GM18951 (cell line): ENCODE data around the gene PTPRJ.

Experiments
- POLR2A ChIP-seq: IDR thresholded peaks from 4 replicates; pipeline ENCODE4 v1.6.1; 2011; ENCODE audit warnings: mild to moderate bottlenecking; ENCODE audit not compliant: insufficient read length, insufficient read depth; ENCODE audit errors: extremely low read depth
- in situ Hi-C: fragments of 300-500 bp; cut with MboI; formaldehyde crosslinking; loops from one replicate; pipeline ENCODE4 v1.12.0; 2022; ENCODE audit warnings: low sequenced_read_pairs, mixed read lengths, inconsistent platforms; ENCODE audit not compliant: unreplicated experiment

PTPRJ gene

DNA sequence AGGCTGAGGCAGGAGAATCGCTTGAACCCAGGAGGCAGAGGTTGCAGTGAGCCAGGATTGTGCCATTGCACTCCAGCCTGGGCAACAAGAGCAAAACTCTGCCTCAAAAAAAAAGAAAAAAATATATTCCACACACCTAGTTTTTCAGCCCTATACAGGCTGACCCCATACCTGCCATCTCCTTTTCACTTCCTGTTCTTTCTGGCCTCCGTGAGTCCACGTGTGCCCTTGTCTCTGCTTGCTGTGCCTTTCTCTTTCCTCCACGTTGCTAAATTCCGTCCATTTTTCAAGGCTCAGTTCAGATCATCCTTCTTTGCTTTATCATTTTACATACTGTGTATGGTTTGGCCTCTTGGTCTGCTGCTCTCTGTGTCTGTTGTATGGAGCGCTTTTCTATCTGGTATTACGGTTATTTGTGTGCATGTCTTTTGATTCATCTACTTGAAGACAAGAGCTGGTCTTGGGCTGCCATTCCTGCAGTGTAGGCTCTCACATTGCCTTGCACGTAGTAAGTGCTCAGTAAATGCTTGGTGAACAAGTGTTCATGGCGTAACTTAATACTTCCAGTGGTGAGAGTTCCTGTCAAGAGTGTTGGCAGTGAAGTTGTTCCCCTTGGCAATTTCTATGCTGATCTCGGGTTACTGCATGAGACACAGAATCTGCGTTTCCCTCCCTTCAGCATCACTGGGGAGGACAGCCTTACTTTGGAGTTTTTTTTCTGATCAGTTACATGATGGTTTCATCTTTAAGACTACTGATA lies 57.5 kb downstream of the PTPRJ start:
- TF ChIP-seq POLR2A, result no peak
- in situ Hi-C loops, result no loop called here

GRCh38 chr11:48040830-48041444 lies 60.6 kb downstream of the PTPRJ start:
- no peak for TF ChIP-seq POLR2A

DNA sequence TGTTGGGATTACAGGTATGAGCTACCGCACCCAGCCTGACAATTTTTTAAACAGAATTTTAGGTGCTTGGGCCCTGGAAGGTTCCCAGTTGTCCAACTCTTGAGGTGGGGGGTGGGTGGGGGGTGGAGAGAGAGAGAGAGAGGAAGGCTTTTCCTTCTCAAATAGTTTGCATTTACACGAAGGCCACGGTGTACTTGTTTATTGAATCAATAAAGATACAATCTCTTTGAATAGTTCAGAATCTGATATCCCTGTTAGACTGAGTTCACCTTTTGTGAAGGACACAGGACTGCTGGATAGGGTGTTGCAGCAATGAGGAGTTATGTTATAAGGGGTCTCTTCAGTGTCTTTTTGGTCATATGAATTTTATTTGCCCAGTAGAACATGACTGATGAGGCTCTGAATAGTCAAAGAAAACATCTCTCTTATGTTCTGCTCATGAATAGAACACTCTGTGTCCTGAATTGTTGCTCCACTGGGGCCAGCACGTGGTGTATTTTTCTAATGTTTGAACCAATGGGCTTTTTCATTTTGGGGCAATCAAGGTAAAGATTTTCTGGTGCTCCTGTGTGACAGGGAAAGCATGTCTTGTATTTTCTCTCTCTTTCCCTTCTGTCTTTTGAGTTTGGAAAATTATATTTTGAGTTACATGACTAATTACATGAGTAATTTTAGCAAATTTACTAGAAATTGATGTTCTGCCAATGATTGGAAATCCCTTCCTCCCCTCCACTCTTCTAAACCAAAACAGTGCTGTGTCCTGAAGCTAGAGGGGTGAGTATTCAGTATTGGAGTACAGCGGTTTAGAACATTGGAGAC lies 61.7 kb downstream of the PTPRJ start:
- in situ Hi-C loops, result no loop called here

More at GRCh38 chr11:48040830-48041444, 60.6 kb downstream of the PTPRJ start:
- in situ Hi-C loops, result no loop called here

GRCh38 chr11:48043111-48043990 lies 63.0 kb downstream of the PTPRJ start:
- in situ Hi-C loops, result no loop called here
- TF ChIP-seq POLR2A, result no peak

More for the DNA sequence above, 61.7 kb downstream of the PTPRJ start:
- TF ChIP-seq POLR2A, result no peak

- in situ Hi-C loops, result no loop called here
- no peak for TF ChIP-seq POLR2A
Observed at GRCh38 chr11:48043991-48044512, 63.7 kb downstream of the PTPRJ start.

- TF ChIP-seq POLR2A, result no peak
- in situ Hi-C loops, result no loop called here
Observed at GRCh38 chr11:48044577-48044976, 64.2 kb downstream of the PTPRJ start.

DNA sequence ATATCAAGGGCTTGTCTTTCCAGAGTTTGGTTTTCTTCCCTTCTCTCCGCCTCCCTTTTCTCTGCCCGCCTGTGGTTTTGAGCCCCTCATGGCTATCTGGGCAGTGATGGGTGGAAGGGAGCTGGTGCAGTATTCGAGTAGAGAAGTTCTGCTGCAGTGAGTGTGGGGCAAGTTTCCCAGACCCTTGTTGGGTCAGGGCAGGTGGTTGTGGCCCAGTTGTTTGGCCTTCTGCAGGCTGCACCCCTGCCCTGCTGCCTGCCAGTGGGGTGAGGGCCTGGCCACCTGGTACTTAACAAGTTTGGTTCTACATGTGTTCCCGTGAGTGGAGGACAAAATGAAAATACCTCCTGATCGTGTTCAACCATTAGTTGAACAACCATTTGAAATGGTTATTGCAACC lies 65.2 kb downstream of the PTPRJ start:
- in situ Hi-C loops, result no loop called here
- TF ChIP-seq POLR2A, result no peak

DNA sequence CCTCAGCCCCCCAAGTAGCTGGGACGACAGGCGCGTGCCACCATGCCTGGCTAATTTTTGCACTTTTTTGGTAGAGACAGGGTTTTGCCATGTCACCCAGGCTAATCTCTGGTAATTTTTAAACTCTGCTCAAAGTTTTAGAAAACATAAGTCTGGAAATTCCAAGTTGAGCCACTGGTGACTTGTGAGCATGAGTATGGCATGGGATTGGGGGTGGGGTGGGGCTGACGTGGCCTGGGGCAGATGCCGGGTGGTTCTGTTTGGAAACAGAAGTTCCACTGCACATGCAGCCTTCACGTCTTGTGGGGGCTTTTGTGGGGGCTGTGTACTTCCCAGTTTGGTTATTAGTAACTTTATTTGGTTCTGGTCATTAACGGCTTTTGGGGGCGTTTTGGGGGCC lies 67.3 kb downstream of the PTPRJ start:
- TF ChIP-seq POLR2A, result no peak
- in situ Hi-C loops, result no loop called here

GRCh38 chr11:48049036-48049435 lies 68.7 kb downstream of the PTPRJ start:
- in situ Hi-C loops, result no loop called here
- TF ChIP-seq POLR2A, result no peak

GRCh38 chr11:48050304-48050703 lies 69.9 kb downstream of the PTPRJ start:
- TF ChIP-seq POLR2A, result no peak
- in situ Hi-C loops, result no loop called here

DNA sequence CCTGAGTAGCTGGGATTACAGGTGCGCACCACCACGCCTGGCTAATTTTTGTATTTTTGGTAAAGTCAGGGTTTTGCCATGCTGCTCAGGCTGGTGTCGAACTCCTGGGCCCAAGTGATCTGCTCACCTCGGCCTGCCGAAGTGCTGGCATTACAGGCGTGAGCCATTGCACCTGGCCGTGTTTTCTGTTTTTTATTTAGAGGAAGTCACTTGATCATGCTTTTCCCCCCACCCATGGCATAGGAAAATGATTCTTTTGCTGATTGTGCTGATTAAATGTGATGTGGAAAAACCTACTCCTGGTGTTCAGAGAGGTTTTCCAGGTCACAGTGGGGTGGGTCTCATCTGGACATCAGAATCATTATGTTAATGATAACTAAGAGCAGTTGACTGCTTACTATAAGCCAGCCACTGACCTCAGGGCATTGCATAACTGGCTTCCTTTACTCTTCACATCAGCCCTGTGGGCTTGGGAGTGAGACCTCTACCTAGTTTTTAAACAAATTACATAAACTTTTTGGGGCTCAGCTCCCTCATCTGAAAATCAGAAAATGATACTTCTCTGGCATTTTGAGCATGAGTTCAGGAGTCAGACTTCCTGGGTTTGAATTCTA lies 71.0 kb downstream of the PTPRJ start:
- no peak for TF ChIP-seq POLR2A
- in situ Hi-C loops, result no loop called here
